ENCODE data around the gene NDUFA13. TPM values are rescaled to one million over a fixed set of nuclear protein-coding genes. Genes with fewer than 3 reads are reported as not detected.

The NDUFA13 gene
- total RNA-seq, 1 donor: 203 TPM

GRCh38 chr19:19488875-19489690, 26.9 kb upstream of the NDUFA13 start:
- DNase-seq (ENCODE audit: low read depth in 2 of 3, low spot score in 2 of 3): peak; percentile 78 to 96 (median 92)

- peak in 1 of 3 donors; percentile 13 for DNase-seq (ENCODE audit: low read depth in 2 of 3, low spot score in 2 of 3)
Observed at GRCh38 chr19:19489804-19490204, 26.2 kb upstream of the NDUFA13 start.

- peak; percentile 69 to 91 (median 80) for DNase-seq (ENCODE audit: low read depth in 2 of 3, low spot score in 2 of 3)
Observed at GRCh38 chr19:19490214-19490968, 25.6 kb upstream of the NDUFA13 start.

- no peak for DNase-seq (ENCODE audit: low read depth in 2 of 3, low spot score in 2 of 3)
Observed at GRCh38 chr19:19491321-19492025, 24.6 kb upstream of the NDUFA13 start.

GRCh38 chr19:19492026-19492610, 23.9 kb upstream of the NDUFA13 start:
- DNase-seq (ENCODE audit: low read depth in 2 of 3, low spot score in 2 of 3): no peak

GRCh38 chr19:19493841-19494546, 22.0 kb upstream of the NDUFA13 start:
- no peak for DNase-seq (ENCODE audit: low read depth in 2 of 3, low spot score in 2 of 3)

- no peak for DNase-seq (ENCODE audit: low read depth in 2 of 3, low spot score in 2 of 3)
Observed at GRCh38 chr19:19495614-19496603, 20.1 kb upstream of the NDUFA13 start.

GRCh38 chr19:19498255-19498991, 17.6 kb upstream of the NDUFA13 start:
- no peak for DNase-seq (ENCODE audit: low read depth in 2 of 3, low spot score in 2 of 3)

GRCh38 chr19:19499272-19499995, 16.6 kb upstream of the NDUFA13 start:
- DNase-seq (ENCODE audit: low read depth in 2 of 3, low spot score in 2 of 3): no peak

- DNase-seq (ENCODE audit: low read depth in 2 of 3, low spot score in 2 of 3): no peak
Observed at GRCh38 chr19:19500975-19501644, 14.9 kb upstream of the NDUFA13 start.

GRCh38 chr19:19501798-19502197, 14.2 kb upstream of the NDUFA13 start:
- no peak for DNase-seq (ENCODE audit: low read depth in 2 of 3, low spot score in 2 of 3)

- no peak for DNase-seq (ENCODE audit: low read depth in 2 of 3, low spot score in 2 of 3)
Observed at GRCh38 chr19:19502281-19502680, 13.7 kb upstream of the NDUFA13 start.

GRCh38 chr19:19502808-19503602, 13.0 kb upstream of the NDUFA13 start:
- no peak for DNase-seq (ENCODE audit: low read depth in 2 of 3, low spot score in 2 of 3)

- no peak for DNase-seq (ENCODE audit: low read depth in 2 of 3, low spot score in 2 of 3)
Observed at GRCh38 chr19:19504754-19505668, 11.0 kb upstream of the NDUFA13 start.

- no peak for DNase-seq (ENCODE audit: low read depth in 2 of 3, low spot score in 2 of 3)
Observed at GRCh38 chr19:19505669-19506326, 10.2 kb upstream of the NDUFA13 start.
